HCT116 (cell line): ENCODE results near the gene MUTYH. TPM values are rescaled to one million over a fixed set of nuclear protein-coding genes. Genes with fewer than 3 reads are reported as not detected.

ENCODE experiments used
- ATAC-seq: fragments of 200-7000 bp; cut with Tn5 transposase; 2 replicates; pipeline ENCODE4 v1.9.1; 2020; ENCODE audit warnings: mild to moderate bottlenecking, moderate library complexity
- BruUV-seq: library from RNA; stranded (reverse); fragments of 400-500 nt; replicated peaks from 2 replicates; lab custom pipeline; 2021; lab: Mats Ljungman, UMichigan
- CTCF ChIA-PET: fragments of 300-600 bp; sonication (Branson Sonifier 250); formaldehyde crosslinking; loops from one replicate; lab custom pipeline; 2021; ENCODE audit warnings: antibody characterized with exemption; lab: Charles Lee
- POLR2A ChIA-PET: fragments of 300-600, 350-600 bp; sonication (Branson Sonifier 250); formaldehyde crosslinking; loops from one replicate; lab custom pipeline; 2021; ENCODE audit warnings: antibody characterized with exemption; lab: Charles Lee
- RAD21 ChIA-PET, 2 experiments: fragments of 300-600 bp; sonication (Branson Sonifier 250); formaldehyde crosslinking; loops; one replicate each; lab custom pipeline; 2023; ENCODE audit warnings: low total read pairs in 2 of 2; ENCODE audit not compliant: uncharacterized antibody in 2 of 2, unreplicated experiment in 2 of 2, low non-redundant PET in 1 of 2; lab: Charles Lee
- DNase-seq: peaks from one replicate; pipeline ENCODE4 v3.0.0-alpha.2; 2010; ENCODE audit warnings: low read depth, low spot score
- H2AFZ ChIP-seq: fragments of 200-600 bp; shearing (Covaris generic), sonication (generic); 2 replicates; pipeline ENCODE4 v1.6.1; 2017; ENCODE audit warnings: low read depth, mixed run types, mixed read lengths, antibody characterized with exemption, low read length; ENCODE audit not compliant: poor library complexity, severe bottlenecking
- H3K27ac ChIP-seq: 2 replicates; pipeline ENCODE4 v1.5.1; 2012; ENCODE audit warnings: low read depth, low read length
- H3K27me3 ChIP-seq: fragments of 200-600 bp; sonication (generic); 2 replicates; pipeline ENCODE4 v1.6.1; 2016; ENCODE audit warnings: mixed run types, low read length, mixed read lengths; ENCODE audit not compliant: insufficient read depth
- H3K36me3 ChIP-seq, 2 experiments: fragments of 200-500 bp in 1 of 2; fragments of 200-600 bp in 1 of 2; sonication (Bioruptor generic) in 1 of 2; sonication (generic) in 1 of 2; 2 replicates each; pipeline versions ENCODE4 v1.5.1 to v1.6.1; 2014 to 2016; ENCODE audit warnings: low read length in 2 of 2, inconsistent platforms in 1 of 2, mixed read lengths in 1 of 2, mixed run types in 1 of 2; ENCODE audit not compliant: insufficient read depth in 2 of 2, control insufficient read depth in 1 of 2
- H3K4me1 ChIP-seq, 2 experiments: fragments of 200-600 bp in 1 of 2; sonication (generic) in 1 of 2; 2 replicates each; pipeline versions ENCODE4 v1.5.1 to v1.6.1; 2012 to 2017; ENCODE audit warnings: low read length in 2 of 2, inconsistent platforms in 1 of 2, mild to moderate bottlenecking in 1 of 2, mixed read lengths in 1 of 2, mixed run types in 1 of 2, moderate library complexity in 1 of 2; ENCODE audit not compliant: insufficient read depth in 2 of 2, control insufficient read depth in 1 of 2
- H3K4me2 ChIP-seq: fragments of 200-600 bp; sonication (generic); 2 replicates; pipeline ENCODE4 v1.6.1; 2017; ENCODE audit warnings: mixed run types, low read length, mixed read lengths
- H3K4me3 ChIP-seq, 2 experiments: fragments of 200-600 bp in 1 of 2; sonication (generic) in 1 of 2; replicated peaks in 1 of 2; 2 replicates each; pipeline ENCODE4 v1.5.1; 2011 to 2016; ENCODE audit warnings: low read length in 2 of 2, control low read depth in 1 of 2, low read depth in 1 of 2, mild to moderate bottlenecking in 1 of 2, mixed read lengths in 1 of 2, mixed run types in 1 of 2
- H3K79me2 ChIP-seq: fragments of 200-600 bp; sonication (generic); 2 replicates; pipeline ENCODE4 v1.6.1; 2017; ENCODE audit warnings: mild to moderate bottlenecking, mixed run types, low read length, moderate library complexity, mixed read lengths; ENCODE audit not compliant: insufficient read depth
- H3K9ac ChIP-seq: fragments of 200-600 bp; sonication (generic); 2 replicates; pipeline ENCODE4 v1.6.1; 2016; ENCODE audit warnings: low read length, mixed read lengths
- H3K9me2 ChIP-seq: fragments of 200-600 bp; sonication (generic), shearing (Covaris generic); 2 replicates; pipeline ENCODE4 v1.6.1; 2017; ENCODE audit warnings: mixed run types, mild to moderate bottlenecking, moderate library complexity; ENCODE audit not compliant: insufficient read depth
- H3K9me3 ChIP-seq, 2 experiments: fragments of 200-500 bp in 1 of 2; fragments of 200-600 bp in 1 of 2; sonication (Bioruptor generic) in 1 of 2; sonication (generic) in 1 of 2; 2 replicates each; pipeline ENCODE4 v1.6.1; 2014 to 2017; ENCODE audit warnings: low read length in 2 of 2, mixed read lengths in 2 of 2, inconsistent platforms in 1 of 2, low read depth in 1 of 2, mild to moderate bottlenecking in 1 of 2, mixed run types in 1 of 2, moderate library complexity in 1 of 2; ENCODE audit not compliant: control insufficient read depth in 1 of 2, insufficient read depth in 1 of 2
- H4K20me1 ChIP-seq: fragments of 200-600 bp; sonication (generic), shearing (Covaris generic); 2 replicates; pipeline ENCODE4 v1.6.1; 2017; ENCODE audit warnings: mixed run types, mild to moderate bottlenecking, moderate library complexity; ENCODE audit not compliant: insufficient read depth
- CBX3 ChIP-seq: IDR thresholded peaks from 2 replicates; pipeline ENCODE4 v1.6.1; 2012; ENCODE audit warnings: low read depth
- EGR1 ChIP-seq: IDR thresholded peaks from 2 replicates; pipeline ENCODE4 v1.6.1; 2012; ENCODE audit warnings: low read depth
- EZH2 ChIP-seq: fragments of 200-600 bp; sonication (generic); IDR thresholded peaks from 2 replicates; pipeline ENCODE4 v1.6.1; 2017; ENCODE audit warnings: antibody characterized with exemption, mixed run types
- REST ChIP-seq: IDR thresholded peaks from 2 replicates; pipeline ENCODE4 v1.6.1; 2012; ENCODE audit warnings: low read depth
- SIN3A ChIP-seq: IDR thresholded peaks from 2 replicates; pipeline ENCODE4 v1.6.1; 2012; ENCODE audit warnings: low read depth
- SRF ChIP-seq: IDR thresholded peaks from 2 replicates; pipeline ENCODE4 v1.6.1; 2012; ENCODE audit warnings: low read depth
- TCF7L2 ChIP-seq: IDR thresholded peaks from 2 replicates; pipeline ENCODE4 v1.7.0; 2011; ENCODE audit warnings: borderline replicate concordance, inconsistent platforms; ENCODE audit not compliant: insufficient read depth, insufficient read length; ENCODE audit errors: extremely low read depth
- YY1 ChIP-seq: IDR thresholded peaks from 2 replicates; pipeline ENCODE4 v1.6.1; 2011; ENCODE audit warnings: low read length, low read depth, moderate library complexity, mild to moderate bottlenecking; ENCODE audit not compliant: insufficient replicate concordance; ENCODE audit errors: extremely low read depth
- intact Hi-C: fragments of 100-400 bp; cut with micrococcal nuclease; formaldehyde crosslinking; loops from 2 replicates; pipeline ENCODE4 v1.10.0; 2022
- total RNA-seq: library from RNA; stranded (reverse); gene quantifications from one replicate; pipeline ENCODE4 v1.2.1, GENCODE V29; 2021; ENCODE audit not compliant: unreplicated experiment
- TF ChIP-seq, protein P1 (sequence below): IDR thresholded peaks from 2 replicates; pipeline ENCODE4 v1.6.1; 2012

The MUTYH gene
- total RNA-seq, 1 experiment from 2014 or later = 44.8 TPM

DNA sequence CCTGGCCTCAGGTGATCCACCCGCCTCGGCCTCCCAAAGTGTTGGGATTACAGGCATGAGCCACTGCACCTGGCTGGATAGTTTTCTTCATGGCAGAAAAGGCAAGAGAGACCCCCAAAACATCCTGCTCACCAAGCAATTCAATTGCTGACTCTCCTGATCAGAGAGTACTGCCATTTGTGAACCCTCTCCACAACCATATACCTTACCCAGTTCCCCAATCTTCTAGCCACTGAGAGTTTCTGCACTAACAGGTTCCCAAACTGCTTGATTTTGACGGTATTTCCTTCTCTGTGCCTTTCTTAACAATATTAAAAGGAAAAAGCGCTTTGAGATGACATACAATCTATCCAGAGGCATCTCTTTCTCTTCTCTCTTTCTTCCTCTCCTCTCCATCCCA is 39.9 kb upstream of the MUTYH start:
- POLR2A ChIA-PET = no interaction called here
- H2AFZ ChIP-seq = no peak overlapping the region
- no peak for ATAC-seq

More for the DNA sequence above, 39.9 kb upstream of the MUTYH start:
- Histone ChIP-seq H3K9me3 (no peaks in the 10 kb centered on the region), H3K36me3 (no peaks in the 10 kb centered on the region), H3K27ac (no peak overlapping the region), H3K4me3 (no peak overlapping the region), H3K79me2 (no peaks in the 10 kb centered on the region), H4K20me1 (no peaks in the 10 kb centered on the region), H3K27me3 (no peaks in the 10 kb centered on the region), H3K4me1 (no peaks in the 10 kb centered on the region), H3K9ac (no peak overlapping the region), H3K4me2 (no peak overlapping the region), H3K9me2 (no peaks in the 10 kb centered on the region)
- DNase-seq = no peak
- TF ChIP-seq SRF (no peak), SIN3A (no peak), YY1 (no peak), EGR1 (no peak), REST (no peak), CBX3 (no peak), EZH2 (no peak), TCF7L2 (no peak)
- TF ChIP-seq, protein P1, sequence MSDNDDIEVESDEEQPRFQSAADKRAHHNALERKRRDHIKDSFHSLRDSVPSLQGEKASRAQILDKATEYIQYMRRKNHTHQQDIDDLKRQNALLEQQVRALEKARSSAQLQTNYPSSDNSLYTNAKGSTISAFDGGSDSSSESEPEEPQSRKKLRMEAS = no peak
- RAD21 ChIA-PET = no interaction called here
- CTCF ChIA-PET = no interaction called here
- intact Hi-C loops = loop anchor here (5.0 kb wide), 1 partner anchor 87 kb away; no protein-coding TSS in a partner anchor
- BruUV-seq = no TSS peak
